Measurements from ENCODE around the gene SEPTIN5. TPM values are rescaled to one million over a fixed set of nuclear protein-coding genes. Genes with fewer than 3 reads are reported as not detected.
"Not testable (repeated sequence)": the region's sequence is repeated elsewhere in the genome, so short reads cannot be mapped to it uniquely, and the experiment has no call there.

The SEPTIN5 gene
- total RNA-seq, 2 experiments from 2014 or later = not detected

- intact Hi-C loops (cut with micrococcal nuclease; ENCODE audit: unreplicated experiment) = no loop called here
- ChIA-PET POLR2A (no interaction called here), CTCF (ENCODE audit: unreplicated experiment) (no interaction called here)
- BruUV-seq (replicated peaks) = no TSS peak
- H3K27ac ChIP-seq (ENCODE audit: low read depth, low read length, poor library complexity, severe bottlenecking) = no peak overlapping the region
- H4K20me1 ChIP-seq (ENCODE audit: insufficient read depth, low read length) = no peaks in the 10 kb centered on the region
- no peaks in the 10 kb centered on the region for H3K9me3 ChIP-seq (ENCODE audit: low read length)
- no peaks in the 10 kb centered on the region for H3K79me2 ChIP-seq (ENCODE audit: insufficient read depth, low read depth, low read length)
- H3K4me3 ChIP-seq (ENCODE audit: low read depth, low read length, poor library complexity, severe bottlenecking) = no peak overlapping the region
- H2AFZ ChIP-seq (ENCODE audit: low read length) = no peak overlapping the region
- DNase-seq (ENCODE audit: low spot score) = no peak
- no peak for TF ChIP-seq EZH2phosphoT487 (IDR thresholded peaks at IDR 0.05; ENCODE audit: borderline replicate concordance, low read depth, low read length)
- no peak for TF ChIP-seq CTCF (conservative IDR thresholded peaks at IDR 0.05; ENCODE audit: low read length)
- H3K36me3 ChIP-seq (ENCODE audit: insufficient read depth, low read length) = no peaks in the 10 kb centered on the region
- no peaks in the 10 kb centered on the region for H3K4me1 ChIP-seq (ENCODE audit: insufficient read depth, low read length, poor library complexity, severe bottlenecking)
- no peak overlapping the region for H3K4me2 ChIP-seq (ENCODE audit: low read length)
- no peaks in the 10 kb centered on the region for H3K9me2 ChIP-seq (ENCODE audit: insufficient read depth, low read length)
Observed at GRCh38 chr22:19696504-19697276, 17.6 kb upstream of the SEPTIN5 start.

- H3K4me2 ChIP-seq (ENCODE audit: low read length); H3K79me2 ChIP-seq (ENCODE audit: insufficient read depth, low read depth, low read length); H4K20me1 ChIP-seq (ENCODE audit: insufficient read depth, low read length); BruUV-seq (replicated peaks); H2AFZ ChIP-seq (ENCODE audit: low read length); DNase-seq (ENCODE audit: low spot score); intact Hi-C loops (cut with micrococcal nuclease; ENCODE audit: unreplicated experiment); CTCF ChIA-PET (ENCODE audit: unreplicated experiment); POLR2A ChIA-PET; H3K4me3 ChIP-seq (ENCODE audit: low read depth, low read length, poor library complexity, severe bottlenecking); H3K27ac ChIP-seq (ENCODE audit: low read depth, low read length, poor library complexity, severe bottlenecking); H3K9me3 ChIP-seq (ENCODE audit: low read length); H3K36me3 ChIP-seq (ENCODE audit: insufficient read depth, low read length); H3K4me1 ChIP-seq (ENCODE audit: insufficient read depth, low read length, poor library complexity, severe bottlenecking); H3K9me2 ChIP-seq (ENCODE audit: insufficient read depth, low read length): not testable (repeated sequence)
Observed at GRCh38 chr22:19697871-19698270, 16.4 kb upstream of the SEPTIN5 start.

GRCh38 chr22:19700790-19701419 lies 13.4 kb upstream of the SEPTIN5 start:
- H3K36me3 ChIP-seq (ENCODE audit: insufficient read depth, low read length) = no peaks in the 10 kb centered on the region
- H3K9me2 ChIP-seq (ENCODE audit: insufficient read depth, low read length) = no peaks in the 10 kb centered on the region
- H3K4me3 ChIP-seq (ENCODE audit: low read depth, low read length, poor library complexity, severe bottlenecking) = no peak overlapping the region
- no TSS peak for BruUV-seq (replicated peaks)
- no peak overlapping the region for H3K27ac ChIP-seq (ENCODE audit: low read depth, low read length, poor library complexity, severe bottlenecking)
- no peaks in the 10 kb centered on the region for H3K79me2 ChIP-seq (ENCODE audit: insufficient read depth, low read depth, low read length)
- intact Hi-C loops (cut with micrococcal nuclease; ENCODE audit: unreplicated experiment) = no loop called here
- ChIA-PET CTCF (ENCODE audit: unreplicated experiment) (no interaction called here), POLR2A (interaction anchor here (0.7 kb wide), 1 partner anchor 373 kb away, joined by 3 read pairs; no protein-coding TSS in a partner anchor)
- H4K20me1 ChIP-seq (ENCODE audit: insufficient read depth, low read length) = no peaks in the 10 kb centered on the region
- no peak overlapping the region for H2AFZ ChIP-seq (ENCODE audit: low read length)
- TF ChIP-seq CTCF (conservative IDR thresholded peaks at IDR 0.05; ENCODE audit: low read length) (no peak), EZH2phosphoT487 (IDR thresholded peaks at IDR 0.05; ENCODE audit: borderline replicate concordance, low read depth, low read length) (no peak)
- DNase-seq (ENCODE audit: low spot score) = no peak
- H3K4me2 ChIP-seq (ENCODE audit: low read length) = no peak overlapping the region
- H3K9me3 ChIP-seq (ENCODE audit: low read length) = no peaks in the 10 kb centered on the region
- H3K4me1 ChIP-seq (ENCODE audit: insufficient read depth, low read length, poor library complexity, severe bottlenecking) = no peaks in the 10 kb centered on the region
